HL-60/S4 (cell line): ENCODE measurements around the gene IGFL2.
"Not testable (repeated sequence)": the region's sequence is repeated elsewhere in the genome, so short reads cannot be mapped to it uniquely, and the experiment has no call there.

Experiments
- in situ Hi-C: fragments of 300-500 bp; cut with MboI; formaldehyde crosslinking; loops from 2 replicates; pipeline ENCODE4 v1.14.3; 2022; ENCODE audit warnings: low sequenced_read_pairs

Gene IGFL2

GRCh38 chr19:46206682-46207081 is 58.6 kb downstream of the IGFL2 start:
- in situ Hi-C loops = no loop called here

- in situ Hi-C loops = not testable (repeated sequence)
These were observed 59.8 kb downstream of the IGFL2 start for GRCh38 chr19:46207858-46208257.

- in situ Hi-C loops = no loop called here
These were observed 61.0 kb downstream of the IGFL2 start for GRCh38 chr19:46209051-46209450.

- in situ Hi-C loops = no loop called here
These were observed 61.4 kb downstream of the IGFL2 start for GRCh38 chr19:46209472-46209871.

DNA sequence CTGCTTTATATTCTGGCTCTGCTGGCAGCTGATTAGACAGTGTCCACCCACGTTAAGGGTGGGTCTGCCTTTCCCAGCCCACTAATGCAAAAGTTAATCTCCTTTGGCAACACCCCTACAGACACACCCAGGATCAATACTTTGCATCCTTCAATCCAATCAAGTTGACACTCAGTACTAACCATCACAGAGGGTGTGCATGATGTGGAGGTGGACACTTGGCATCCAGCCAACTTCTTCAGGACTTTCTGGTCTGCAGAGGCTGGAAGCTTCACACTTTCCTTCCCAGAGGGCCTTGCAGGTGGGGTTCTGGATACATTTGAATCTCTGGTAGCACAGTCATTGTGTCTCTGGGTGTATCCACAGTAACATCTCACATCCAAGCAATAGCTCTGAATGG is 62.6 kb downstream of the IGFL2 start:
- in situ Hi-C loops = no loop called here
